Neuronal stem cell (in vitro differentiated cells): ENCODE measurements around the gene ZNF202.

Experiments
- DNase-seq: peaks from one replicate; pipeline ENCODE4 v3.0.0-alpha.2; 2013; ENCODE audit warnings: low spot score
- H2AFZ ChIP-seq: one replicate; pipeline ENCODE4 v1.6.1; 2013; ENCODE audit warnings: mild to moderate bottlenecking, low read length, inconsistent platforms
- H2AK5ac ChIP-seq: 2 replicates; pipeline ENCODE4 v1.6.1; 2013; ENCODE audit warnings: low read depth, mild to moderate bottlenecking, inconsistent platforms, low read length, moderate library complexity, mixed read lengths
- H2BK120ac ChIP-seq: 2 replicates; pipeline ENCODE4 v1.6.1; 2013; ENCODE audit warnings: low read depth, mild to moderate bottlenecking, inconsistent platforms, low read length, moderate library complexity, mixed read lengths
- H2BK12ac ChIP-seq: one replicate; pipeline ENCODE4 v1.6.1; 2013; ENCODE audit warnings: low read length, inconsistent platforms
- H2BK15ac ChIP-seq: 2 replicates; pipeline ENCODE4 v1.6.1; 2013; ENCODE audit warnings: mild to moderate bottlenecking, low read length, inconsistent platforms, mixed read lengths
- H2BK5ac ChIP-seq: one replicate; pipeline ENCODE4 v1.6.1; 2013; ENCODE audit warnings: inconsistent platforms, mild to moderate bottlenecking, low read length, moderate library complexity
- H3K14ac ChIP-seq: one replicate; pipeline ENCODE4 v1.6.1; 2013; ENCODE audit warnings: low read length, inconsistent platforms
- H3K18ac ChIP-seq: 2 replicates; pipeline ENCODE4 v1.6.1; 2013; ENCODE audit warnings: low read length, inconsistent platforms
- H3K23ac ChIP-seq: 2 replicates; pipeline ENCODE4 v1.6.1; 2013; ENCODE audit warnings: low read depth, mild to moderate bottlenecking, mixed read lengths, low read length, inconsistent platforms; ENCODE audit not compliant: poor library complexity
- H3K27ac ChIP-seq: replicated peaks from 3 replicates; pipeline ENCODE4 v1.5.1; 2013; ENCODE audit warnings: low read length, inconsistent platforms
- H3K27me3 ChIP-seq, 3 experiments: 2 replicates each; pipeline ENCODE4 v1.6.1; 2013; ENCODE audit warnings: low read length in 3 of 3, mild to moderate bottlenecking in 2 of 3, inconsistent platforms in 1 of 3, low read depth in 1 of 3, mixed read lengths in 1 of 3, moderate library complexity in 1 of 3; ENCODE audit not compliant: control insufficient read depth in 3 of 3, insufficient read depth in 3 of 3
- H3K36me3 ChIP-seq, 2 donors: replicated peaks in 1 of 2; 2 replicates each; pipeline ENCODE4 v1.6.1; 2013; ENCODE audit warnings: low read length in 2 of 2; ENCODE audit not compliant: control insufficient read depth in 2 of 2, insufficient read depth in 2 of 2
- H3K4ac ChIP-seq: 2 replicates; pipeline ENCODE4 v1.6.1; 2013; ENCODE audit warnings: inconsistent platforms, mild to moderate bottlenecking, low read length, moderate library complexity
- H3K4me1 ChIP-seq, 2 donors: 1 replicate in 1 of 2; 2 replicates in 1 of 2; pipeline ENCODE4 v1.6.1; 2013; ENCODE audit warnings: low read length in 2 of 2, low read depth in 1 of 2; ENCODE audit not compliant: control insufficient read depth in 2 of 2, insufficient read depth in 1 of 2
- H3K4me2 ChIP-seq: one replicate; pipeline ENCODE4 v1.6.1; 2013; ENCODE audit warnings: mild to moderate bottlenecking, low read length, inconsistent platforms; ENCODE audit not compliant: insufficient read depth, poor library complexity, severe bottlenecking
- H3K4me3 ChIP-seq, 2 donors: 2 replicates each; pipeline ENCODE4 v1.5.1; 2013; ENCODE audit warnings: low read length in 2 of 2, mild to moderate bottlenecking in 2 of 2, inconsistent platforms in 1 of 2, moderate library complexity in 1 of 2
- H3K79me1 ChIP-seq: one replicate; pipeline ENCODE4 v1.6.1; 2013; ENCODE audit warnings: low read depth, mild to moderate bottlenecking, inconsistent platforms, low read length, moderate library complexity
- H3K9ac ChIP-seq: one replicate; pipeline ENCODE4 v1.6.1; 2013; ENCODE audit warnings: mild to moderate bottlenecking, low read depth, low read length, inconsistent platforms; ENCODE audit not compliant: poor library complexity
- H3K9me3 ChIP-seq, 2 donors: replicated peaks in 1 of 2; 2 replicates each; pipeline versions ENCODE3 to v1.6.1; 2013; ENCODE audit warnings: low read length in 2 of 2, mild to moderate bottlenecking in 2 of 2, inconsistent platforms in 1 of 2, low read depth in 1 of 2, mixed read lengths in 1 of 2, moderate library complexity in 1 of 2; ENCODE audit not compliant: control insufficient read depth in 2 of 2, insufficient read depth in 1 of 2
- H4K8ac ChIP-seq: one replicate; pipeline ENCODE4 v1.6.1; 2013; ENCODE audit warnings: low read depth, mild to moderate bottlenecking, inconsistent platforms, low read length, moderate library complexity
- H4K91ac ChIP-seq: one replicate; pipeline ENCODE4 v1.6.1; 2013; ENCODE audit warnings: low read length, low read depth, mild to moderate bottlenecking, inconsistent platforms; ENCODE audit not compliant: poor library complexity
- WGBS, 2 donors: extraction: QIAGEN DNeasy Blood & Tissue Kit; methylation state at CpG; one replicate each; pipeline ENCODE4 v1.1.7; 2013; ENCODE audit warnings: missing lambda C conversion rate in 2 of 2, mixed read lengths in 1 of 2; ENCODE audit not compliant: insufficient read length in 2 of 2, insufficient replicate concordance in 1 of 2; ENCODE audit errors: extremely low coverage in 2 of 2; 5-methylcytosine and 5-hydroxymethylcytosine counted together

The ZNF202 gene

DNA sequence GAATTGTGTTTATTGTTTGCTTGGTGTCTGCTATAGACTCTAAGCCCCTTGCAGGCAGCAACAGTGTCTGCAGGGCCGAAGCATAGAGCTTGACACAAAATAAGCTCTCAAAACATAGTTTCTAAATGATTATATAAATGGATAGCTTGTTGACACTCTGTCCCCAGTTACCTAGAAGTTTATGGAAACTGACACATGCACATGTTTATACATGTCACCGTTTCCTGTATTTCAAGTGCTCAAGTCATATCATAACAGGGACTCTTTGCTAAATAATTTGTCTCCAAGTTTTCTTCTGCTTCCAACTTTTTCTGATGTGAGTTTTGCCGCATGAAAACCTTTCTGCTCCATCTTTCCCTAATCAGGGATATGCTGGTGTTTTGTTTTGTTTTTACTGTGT lies 16.5 kb upstream of the ZNF202 start:
- H3K79me1 ChIP-seq = no peaks in the 10 kb centered on the region
- DNase-seq = no peak
- H2BK5ac ChIP-seq = no peak overlapping the region
- H3K9me3 ChIP-seq = peaks cover 0 to 1% of the 10 kb centered on the region in 2 donors
- H3K27me3 ChIP-seq = peaks cover 0 to 3% (median 0%) of the 10 kb centered on the region in 3 experiments
- H3K18ac ChIP-seq = no peak overlapping the region
- no peak overlapping the region for H3K27ac ChIP-seq
- H4K91ac ChIP-seq = no peak overlapping the region
- H2AK5ac ChIP-seq = no peak overlapping the region
- H3K4me3 ChIP-seq = no peak overlapping the region
- H2BK12ac ChIP-seq = no peak overlapping the region
- H3K4me1 ChIP-seq = no peaks in the 10 kb centered on the region
- H3K4ac ChIP-seq = no peak overlapping the region
- no peak overlapping the region for H3K9ac ChIP-seq
- no peak overlapping the region for H2BK15ac ChIP-seq
- H2BK120ac ChIP-seq = no peak overlapping the region
- no peaks in the 10 kb centered on the region for H3K36me3 ChIP-seq
- no peak overlapping the region for H3K23ac ChIP-seq
- H2AFZ ChIP-seq = no peak overlapping the region
- H3K14ac ChIP-seq = no peak overlapping the region
- no peak overlapping the region for H3K4me2 ChIP-seq
- H4K8ac ChIP-seq = no peak overlapping the region
- no CpG with 5 or more reads among the region's 3 CpGs for WGBS, 2 donors

- H2BK120ac ChIP-seq = no peak overlapping the region
- H3K4me3 ChIP-seq = no peak overlapping the region
- no peak overlapping the region for H2BK15ac ChIP-seq
- H3K18ac ChIP-seq = no peak overlapping the region
- no peaks in the 10 kb centered on the region for H3K9me3 ChIP-seq
- peaks cover 0 to 3% (median 0%) of the 10 kb centered on the region in 3 experiments for H3K27me3 ChIP-seq
- H2BK12ac ChIP-seq = no peak overlapping the region
- H3K4me1 ChIP-seq = no peaks in the 10 kb centered on the region
- no peak overlapping the region for H2AFZ ChIP-seq
- no peaks in the 10 kb centered on the region for H3K36me3 ChIP-seq
- no peak overlapping the region for H4K8ac ChIP-seq
- H3K4me2 ChIP-seq = no peak overlapping the region
- DNase-seq = no peak
- no peak overlapping the region for H3K9ac ChIP-seq
- H4K91ac ChIP-seq = no peak overlapping the region
- no peak overlapping the region for H3K4ac ChIP-seq
- H2BK5ac ChIP-seq = no peak overlapping the region
- no peak overlapping the region for H2AK5ac ChIP-seq
- no peak overlapping the region for H3K14ac ChIP-seq
- no peak overlapping the region for H3K23ac ChIP-seq
- no peak overlapping the region for H3K27ac ChIP-seq
- no peaks in the 10 kb centered on the region for H3K79me1 ChIP-seq
- no CpG with 5 or more reads among the region's 3 CpGs for WGBS, 2 donors
Observed at GRCh38 chr11:123755813-123756212, 14.4 kb upstream of the ZNF202 start.

- Histone ChIP-seq H2BK5ac (no peak overlapping the region), H4K8ac (no peak overlapping the region), H4K91ac (no peak overlapping the region), H3K14ac (no peak overlapping the region), H2AFZ (no peak overlapping the region), H2BK120ac (no peak overlapping the region), H3K36me3 (no peaks in the 10 kb centered on the region), H3K27ac (no peak overlapping the region), H2BK15ac (no peak overlapping the region), H3K4ac (no peak overlapping the region), H3K27me3 (peaks cover 0 to 3% (median 0%) of the 10 kb centered on the region in 3 experiments), H3K79me1 (no peaks in the 10 kb centered on the region), H3K4me3 (no peak overlapping the region), H2AK5ac (no peak overlapping the region), H3K23ac (no peak overlapping the region), H2BK12ac (no peak overlapping the region), H3K18ac (no peak overlapping the region), H3K9me3 (no peaks in the 10 kb centered on the region), H3K4me2 (no peak overlapping the region), H3K4me1 (no peaks in the 10 kb centered on the region), H3K9ac (no peak overlapping the region)
- no peak for DNase-seq
Observed at GRCh38 chr11:123755344-123755743, 13.9 kb upstream of the ZNF202 start.

DNA sequence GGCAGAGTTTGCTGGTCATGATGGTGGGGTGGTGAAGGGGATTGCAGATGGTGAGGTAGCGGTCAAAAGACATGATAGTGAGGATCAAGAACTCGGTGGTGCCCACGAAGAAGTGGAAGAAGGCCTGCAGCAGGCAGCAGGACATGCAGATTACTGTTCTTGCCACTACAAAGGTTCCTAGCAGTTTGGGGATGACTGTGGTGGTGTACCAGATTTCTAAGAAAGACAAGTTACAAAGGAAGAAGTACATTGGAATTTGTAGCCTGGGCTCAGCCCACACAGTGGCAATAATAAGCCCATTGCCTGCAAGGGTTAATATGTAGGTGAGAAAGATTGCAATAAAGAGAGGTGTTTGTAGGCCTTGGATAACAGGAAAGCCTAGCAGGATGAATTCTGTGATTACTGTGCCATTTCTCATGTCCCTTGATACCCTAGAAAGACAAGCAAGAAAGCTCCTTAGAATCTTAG lies 12.7 kb upstream of the ZNF202 start, which contains the start of gene OR6X1:
TSS of gene OR6X1 (minus strand) at position 418 of the 468 bp plus-strand sequence. CDS start at position 418, 0 bp downstream.
- no peak within 1 kb of the TSS for H3K18ac ChIP-seq
- H3K9ac ChIP-seq = no peak within 1 kb of the TSS
- H3K4me3 ChIP-seq = no peak within 1 kb of the TSS
- no peak within 1 kb of the TSS for H3K4ac ChIP-seq
- no peak within 1 kb of the TSS for H2AK5ac ChIP-seq
- H3K9me3 ChIP-seq = no peaks in the 10 kb centered on the region
- H2BK12ac ChIP-seq = no peak within 1 kb of the TSS
- DNase-seq = no peak
- no peak within 1 kb of the TSS for H2BK5ac ChIP-seq
- H3K79me1 ChIP-seq = no peaks in the 10 kb centered on the region
- no peak within 1 kb of the TSS for H3K14ac ChIP-seq
- no peak within 1 kb of the TSS for H4K8ac ChIP-seq
- no peak within 1 kb of the TSS for H2BK15ac ChIP-seq
- H3K23ac ChIP-seq = no peak within 1 kb of the TSS
- H4K91ac ChIP-seq = no peak within 1 kb of the TSS
- H2BK120ac ChIP-seq = no peak within 1 kb of the TSS
- H3K36me3 ChIP-seq = no peaks in the 10 kb centered on the region
- H3K27me3 ChIP-seq = peaks cover 0 to 3% (median 0%) of the 10 kb centered on the region in 3 experiments
- WGBS, 2 donors = no CpG with 5 or more reads among the region's 3 CpGs
- H3K4me1 ChIP-seq = no peaks in the 10 kb centered on the region
- H3K27ac ChIP-seq = no peak within 1 kb of the TSS
- no peak within 1 kb of the TSS for H3K4me2 ChIP-seq
- no peak within 1 kb of the TSS for H2AFZ ChIP-seq
